ENCODE results near the gene LMLN. TPM values are rescaled to one million over a fixed set of nuclear protein-coding genes. Genes with fewer than 3 reads are reported as not detected.

Gene LMLN
- total and polyA plus RNA-seq, 2 of the 13 experiments (the other 11 are each of a cell fraction or from before 2014, with no cell fraction given) = 1.2 to 1.8 TPM

GRCh38 chr3:197949778-197950676 is 10.0 kb upstream of the LMLN start, which contains the start of gene RPL35A (continued):
- peak; percentile 72; the same call in 1 of the 2 replicates for TF ChIP-seq ZNF274 (CRISPR knock-in tag; IDR thresholded peaks at IDR 0.05)
- peak; percentile 99 for TF ChIP-seq SAP130 (CRISPR knock-in tag; IDR thresholded peaks at IDR 0.05; ENCODE audit: low read depth)
- TF ChIP-seq ZNF230 (CRISPR knock-in tag; IDR thresholded peaks at IDR 0.05) = peak; percentile 22; the same call in 1 of the 2 replicates
- peak; percentile 100 for TF ChIP-seq ZNF335 (CRISPR knock-in tag; IDR thresholded peaks at IDR 0.05)
- TF ChIP-seq DMAP1 (CRISPR knock-in tag; IDR thresholded peaks at IDR 0.05) = peak; percentile 94
- TF ChIP-seq POLR2A (IDR thresholded peaks at IDR 0.05; ENCODE audit: insufficient read depth in 1 of 2, low read depth in 2 of 2, low read length in 2 of 2) = peak; percentile 91 to 98
- TF ChIP-seq SIN3B (IDR thresholded peaks at IDR 0.05; ENCODE audit: low read length) = no peak; the same call in 1 of the 2 replicates
- TF ChIP-seq RFXANK (CRISPR knock-in tag; IDR thresholded peaks at IDR 0.05) = peak; percentile 91
- TF ChIP-seq BCL6 (CRISPR knock-in tag; IDR thresholded peaks at IDR 0.05) = no peak
- 0 out of 2 replicates have a peak, but pooled peaks have one; percentile 37 for TF ChIP-seq ZNF441 (CRISPR knock-in tag; IDR thresholded peaks at IDR 0.05; ENCODE audit: borderline replicate concordance)
- TF ChIP-seq TGIF2 (CRISPR knock-in tag; IDR thresholded peaks at IDR 0.05) = no peak
- no peak for TF ChIP-seq ZNF253 (CRISPR knock-in tag; IDR thresholded peaks at IDR 0.05; ENCODE audit: borderline replicate concordance)
- TF ChIP-seq RFX5 (IDR thresholded peaks at IDR 0.05; ENCODE audit: low read depth, low read length) = peak; percentile 75
- TF ChIP-seq ZSCAN29 (CRISPR knock-in tag; conservative IDR thresholded peaks at IDR 0.05) = peak; percentile 84
- TF ChIP-seq, protein P1, sequence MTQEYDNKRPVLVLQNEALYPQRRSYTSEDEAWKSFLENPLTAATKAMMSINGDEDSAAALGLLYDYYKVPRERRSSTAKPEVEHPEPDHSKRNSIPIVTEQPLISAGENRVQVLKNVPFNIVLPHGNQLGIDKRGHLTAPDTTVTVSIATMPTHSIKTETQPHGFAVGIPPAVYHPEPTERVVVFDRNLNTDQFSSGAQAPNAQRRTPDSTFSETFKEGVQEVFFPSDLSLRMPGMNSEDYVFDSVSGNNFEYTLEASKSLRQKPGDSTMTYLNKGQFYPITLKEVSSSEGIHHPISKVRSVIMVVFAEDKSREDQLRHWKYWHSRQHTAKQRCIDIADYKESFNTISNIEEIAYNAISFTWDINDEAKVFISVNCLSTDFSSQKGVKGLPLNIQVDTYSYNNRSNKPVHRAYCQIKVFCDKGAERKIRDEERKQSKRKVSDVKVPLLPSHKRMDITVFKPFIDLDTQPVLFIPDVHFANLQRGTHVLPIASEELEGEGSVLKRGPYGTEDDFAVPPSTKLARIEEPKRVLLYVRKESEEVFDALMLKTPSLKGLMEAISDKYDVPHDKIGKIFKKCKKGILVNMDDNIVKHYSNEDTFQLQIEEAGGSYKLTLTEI (CRISPR knock-in tag; conservative IDR thresholded peaks at IDR 0.05) = no peak
- TF ChIP-seq, protein P2, sequence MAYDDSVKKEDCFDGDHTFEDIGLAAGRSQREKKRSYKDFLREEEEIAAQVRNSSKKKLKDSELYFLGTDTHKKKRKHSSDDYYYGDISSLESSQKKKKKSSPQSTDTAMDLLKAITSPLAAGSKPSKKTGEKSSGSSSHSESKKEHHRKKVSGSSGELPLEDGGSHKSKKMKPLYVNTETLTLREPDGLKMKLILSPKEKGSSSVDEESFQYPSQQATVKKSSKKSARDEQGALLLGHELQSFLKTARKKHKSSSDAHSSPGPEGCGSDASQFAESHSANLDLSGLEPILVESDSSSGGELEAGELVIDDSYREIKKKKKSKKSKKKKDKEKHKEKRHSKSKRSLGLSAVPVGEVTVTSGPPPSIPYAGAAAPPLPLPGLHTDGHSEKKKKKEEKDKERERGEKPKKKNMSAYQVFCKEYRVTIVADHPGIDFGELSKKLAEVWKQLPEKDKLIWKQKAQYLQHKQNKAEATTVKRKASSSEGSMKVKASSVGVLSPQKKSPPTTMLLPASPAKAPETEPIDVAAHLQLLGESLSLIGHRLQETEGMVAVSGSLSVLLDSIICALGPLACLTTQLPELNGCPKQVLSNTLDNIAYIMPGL (CRISPR knock-in tag; IDR thresholded peaks at IDR 0.05; ENCODE audit: borderline replicate concordance in 1 of 2, low read depth in 1 of 2) = peak; percentile 78 to 91
- TF ChIP-seq PPARG (CRISPR knock-in tag; conservative IDR thresholded peaks at IDR 0.05) = peak; percentile 46
- TF ChIP-seq SMAD3 (CRISPR knock-in tag; IDR thresholded peaks at IDR 0.05) = peak; percentile 74
- TF ChIP-seq, protein P3, sequence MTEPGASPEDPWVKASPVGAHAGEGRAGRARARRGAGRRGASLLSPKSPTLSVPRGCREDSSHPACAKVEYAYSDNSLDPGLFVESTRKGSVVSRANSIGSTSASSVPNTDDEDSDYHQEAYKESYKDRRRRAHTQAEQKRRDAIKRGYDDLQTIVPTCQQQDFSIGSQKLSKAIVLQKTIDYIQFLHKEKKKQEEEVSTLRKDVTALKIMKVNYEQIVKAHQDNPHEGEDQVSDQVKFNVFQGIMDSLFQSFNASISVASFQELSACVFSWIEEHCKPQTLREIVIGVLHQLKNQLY (CRISPR knock-in tag; IDR thresholded peaks at IDR 0.05) = peak; percentile 8; the same call in 1 of the 2 replicates
- no peak for TF ChIP-seq PHF5A (CRISPR knock-in tag; IDR thresholded peaks at IDR 0.05; ENCODE audit: low read depth, unreplicated experiment)
- peak; percentile 96 for TF ChIP-seq TAF1 (CRISPR knock-in tag; IDR thresholded peaks at IDR 0.05)
- no peak for TF ChIP-seq PTBP1 (IDR thresholded peaks at IDR 0.05; ENCODE audit: low read depth, low read length, poor library complexity, severe bottlenecking)
- peak; percentile 70; the same call in 1 of the 2 replicates for TF ChIP-seq SALL1 (CRISPR knock-in tag; IDR thresholded peaks at IDR 0.05)
- TF ChIP-seq, protein P4, sequence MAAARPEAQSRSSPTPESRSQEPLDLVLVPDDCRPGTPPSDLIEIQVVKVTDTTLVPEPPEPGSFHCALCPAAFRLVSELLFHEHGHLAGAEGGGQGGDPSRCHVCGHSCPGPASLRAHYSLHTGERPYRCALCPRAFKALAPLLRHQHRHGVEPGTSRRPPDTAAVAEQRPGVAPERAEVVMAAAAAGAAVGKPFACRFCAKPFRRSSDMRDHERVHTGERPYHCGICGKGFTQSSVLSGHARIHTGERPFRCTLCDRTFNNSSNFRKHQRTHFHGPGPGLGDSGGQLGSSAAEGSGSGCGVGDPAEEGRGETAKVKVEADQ (CRISPR knock-in tag; IDR thresholded peaks at IDR 0.05; ENCODE audit: borderline replicate concordance) = peak; percentile 68
- no peak for TF ChIP-seq SALL2 (CRISPR knock-in tag; IDR thresholded peaks at IDR 0.05)
- 0 out of 2 replicates have a peak, but pooled peaks have one; percentile 44 for TF ChIP-seq SP4 (CRISPR knock-in tag; IDR thresholded peaks at IDR 0.05)
- TF ChIP-seq MXD4 (CRISPR knock-in tag; IDR thresholded peaks at IDR 0.05) = 0 out of 2 replicates have a peak, but pooled peaks have one; percentile 60

All from HepG2 (cell line).